IMR-90 (cell line): ENCODE data around the gene NHLRC1. TPM values are rescaled to one million over a fixed set of nuclear protein-coding genes. Genes with fewer than 3 reads are reported as not detected.

Experiments used
- ATAC-seq: fragments of 200-7000 bp; cut with Tn5 transposase; 2 replicates; pipeline ENCODE4 v1.9.1; 2020; ENCODE audit warnings: low read depth, mild to moderate bottlenecking, moderate library complexity
- BruUV-seq: library from RNA; stranded (reverse); fragments of 400-500 nt; replicated peaks from 2 replicates; lab custom pipeline; 2021; lab: Mats Ljungman, UMichigan
- CTCF ChIA-PET: fragments of 300-600 bp; formaldehyde crosslinking; extraction: SDS; loops from one replicate; lab custom pipeline; 2021; ENCODE audit warnings: antibody characterized with exemption; lab: Yijun Ruan, JAX
- POLR2A ChIA-PET: fragments of 300-600 bp; sonication (Branson Sonifier 250); formaldehyde crosslinking; loops from one replicate; lab custom pipeline; 2022; ENCODE audit warnings: antibody characterized with exemption; ENCODE audit not compliant: unreplicated experiment; lab: Charles Lee
- DNase-seq: peaks from one replicate; pipeline ENCODE4 v3.0.0; 2013
- H2AFZ ChIP-seq: replicated peaks from 2 replicates; pipeline ENCODE3; 2013; ENCODE audit warnings: low read length, mild to moderate bottlenecking; ENCODE audit not compliant: poor library complexity
- H2AK5ac ChIP-seq: 2 replicates; pipeline ENCODE4 v1.6.1; 2013; ENCODE audit warnings: low read depth, low read length, inconsistent platforms
- H2AK9ac ChIP-seq: replicated peaks from 2 replicates; pipeline ENCODE3; 2013; ENCODE audit warnings: mild to moderate bottlenecking, low read depth, low read length, moderate library complexity; ENCODE audit not compliant: poor library complexity
- H2BK120ac ChIP-seq: 2 replicates; pipeline ENCODE4 v1.6.1; 2013; ENCODE audit warnings: low read depth, low read length, inconsistent platforms
- H2BK15ac ChIP-seq: 3 replicates; pipeline ENCODE4 v1.6.1; 2013; ENCODE audit warnings: low read depth, low read length, inconsistent platforms
- H2BK20ac ChIP-seq: 2 replicates; pipeline ENCODE4 v1.6.1; 2013; ENCODE audit warnings: low read depth, mild to moderate bottlenecking, inconsistent platforms, low read length, moderate library complexity
- H2BK5ac ChIP-seq: 2 replicates; pipeline ENCODE4 v1.6.1; 2013; ENCODE audit warnings: mild to moderate bottlenecking, low read depth, low read length, inconsistent platforms; ENCODE audit not compliant: poor library complexity, severe bottlenecking
- H3K14ac ChIP-seq: replicated peaks from 2 replicates; pipeline ENCODE4 v1.6.1; 2013; ENCODE audit warnings: low read depth, low read length, inconsistent platforms
- H3K18ac ChIP-seq: 2 replicates; pipeline ENCODE4 v1.6.1; 2013; ENCODE audit warnings: low read depth, low read length, control low read depth
- H3K23ac ChIP-seq: 2 replicates; pipeline ENCODE4 v1.6.1; 2013; ENCODE audit warnings: low read depth, low read length, inconsistent platforms
- H3K27ac ChIP-seq: 2 replicates; pipeline ENCODE4 v1.5.1; 2013; ENCODE audit warnings: mild to moderate bottlenecking, control low read depth, low read length; ENCODE audit not compliant: insufficient read depth
- H3K27me3 ChIP-seq: 2 replicates; pipeline ENCODE4 v1.6.1; 2013; ENCODE audit warnings: low read length; ENCODE audit not compliant: control insufficient read depth, insufficient read depth
- H3K36me3 ChIP-seq: 2 replicates; pipeline ENCODE4 v1.6.1; 2013; ENCODE audit warnings: low read length, mixed read lengths; ENCODE audit not compliant: control insufficient read depth, insufficient read depth
- H3K4ac ChIP-seq: 2 replicates; pipeline ENCODE4 v1.6.1; 2013; ENCODE audit warnings: low read depth, low read length, inconsistent platforms
- H3K4me1 ChIP-seq: 2 replicates; pipeline ENCODE4 v1.6.1; 2013; ENCODE audit warnings: low read length, mixed read lengths; ENCODE audit not compliant: control insufficient read depth, insufficient read depth
- H3K4me2 ChIP-seq: 2 replicates; pipeline ENCODE4 v1.6.1; 2013; ENCODE audit warnings: low read depth, mild to moderate bottlenecking, control low read depth, low read length, moderate library complexity
- H3K4me3 ChIP-seq: 2 replicates; pipeline ENCODE4 v1.5.1; 2013; ENCODE audit warnings: low read depth, mild to moderate bottlenecking, control low read depth, low read length, moderate library complexity; ENCODE audit not compliant: insufficient read depth
- H3K56ac ChIP-seq: 2 replicates; pipeline ENCODE4 v1.6.1; 2013; ENCODE audit warnings: low read length, inconsistent platforms; ENCODE audit not compliant: insufficient read depth; ENCODE audit errors: extremely low read depth
- H3K79me1 ChIP-seq, 2 experiments: 2 replicates each; pipeline ENCODE4 v1.6.1; 2013; ENCODE audit warnings: low read length in 2 of 2, inconsistent platforms in 1 of 2, low read depth in 1 of 2
- H3K9ac ChIP-seq: 2 replicates; pipeline ENCODE4 v1.6.1; 2013; ENCODE audit warnings: low read depth, low read length, control low read depth
- H3K9me1 ChIP-seq: 2 replicates; pipeline ENCODE4 v1.6.1; 2013; ENCODE audit warnings: low read length, inconsistent platforms; ENCODE audit not compliant: insufficient read depth
- H3K9me3 ChIP-seq: 2 replicates; pipeline ENCODE4 v1.6.1; 2013; ENCODE audit warnings: low read length; ENCODE audit not compliant: control insufficient read depth, insufficient read depth
- H4K20me1 ChIP-seq: 2 replicates; pipeline ENCODE4 v1.6.1; 2013; ENCODE audit warnings: low read length, inconsistent platforms; ENCODE audit not compliant: insufficient read depth
- H4K5ac ChIP-seq: 2 replicates; pipeline ENCODE4 v1.6.1; 2013; ENCODE audit warnings: mild to moderate bottlenecking, low read depth, low read length, control low read depth
- H4K8ac ChIP-seq, 2 experiments: 2 replicates each; pipeline ENCODE4 v1.6.1; 2013; ENCODE audit warnings: low read depth in 2 of 2, low read length in 2 of 2, control low read depth in 1 of 2, inconsistent platforms in 1 of 2
- H4K91ac ChIP-seq: 2 replicates; pipeline ENCODE4 v1.6.1; 2013; ENCODE audit warnings: low read depth, low read length, inconsistent platforms; ENCODE audit not compliant: insufficient read depth
- BHLHE40 ChIP-seq: fragments of 150-350 bp; IDR thresholded peaks from 2 replicates; pipeline ENCODE4 v1.6.1; 2016; ENCODE audit warnings: mild to moderate bottlenecking, low read depth, low read length
- CEBPB ChIP-seq: IDR thresholded peaks from 2 replicates; pipeline ENCODE4 v1.6.1; 2012; ENCODE audit warnings: low read depth, low read length, improper control_type of control experiment
- CHD1 ChIP-seq: IDR thresholded peaks from 2 replicates; pipeline ENCODE4 v1.6.1; 2012; ENCODE audit warnings: low read depth, low read length, improper control_type of control experiment
- CTCF ChIP-seq: conservative IDR thresholded peaks from 2 replicates; pipeline ENCODE4 v1.5.1; 2012; ENCODE audit warnings: mild to moderate bottlenecking, low read depth, low read length, improper control_type of control experiment
- ELK1 ChIP-seq: fragments of 150-350 bp; IDR thresholded peaks from 2 replicates; pipeline ENCODE4 v1.6.1; 2016; ENCODE audit warnings: low read depth, mild to moderate bottlenecking, low read length, moderate library complexity, borderline replicate concordance
- FOS ChIP-seq: fragments of 150-350 bp; IDR thresholded peaks from 2 replicates; pipeline ENCODE4 v1.6.1; 2016; ENCODE audit warnings: low read depth, low read length
- MAFK ChIP-seq: IDR thresholded peaks from 2 replicates; pipeline ENCODE4 v1.6.1; 2012; ENCODE audit warnings: low read depth, low read length, improper control_type of control experiment
- MAZ ChIP-seq: IDR thresholded peaks from 2 replicates; pipeline ENCODE4 v1.6.1; 2012; ENCODE audit warnings: low read depth, mild to moderate bottlenecking, low read length, improper control_type of control experiment, moderate library complexity, borderline replicate concordance
- MXI1 ChIP-seq: IDR thresholded peaks from 2 replicates; pipeline ENCODE4 v1.6.1; 2012; ENCODE audit warnings: low read depth, mild to moderate bottlenecking, low read length, moderate library complexity, borderline replicate concordance
- NFE2L2 ChIP-seq: fragments of 150-350 bp; IDR thresholded peaks from 2 replicates; pipeline ENCODE4 v1.6.1; 2016; ENCODE audit warnings: low read depth, mild to moderate bottlenecking, low read length
- POLR2A ChIP-seq: IDR thresholded peaks from 2 replicates; pipeline ENCODE4 v1.6.1; 2012; ENCODE audit warnings: mild to moderate bottlenecking, low read depth, low read length
- RAD21 ChIP-seq: IDR thresholded peaks from 2 replicates; pipeline ENCODE4 v1.6.1; 2012; ENCODE audit warnings: low read length, improper control_type of control experiment
- RCOR1 ChIP-seq: IDR thresholded peaks from 2 replicates; pipeline ENCODE4 v1.6.1; 2012; ENCODE audit warnings: mild to moderate bottlenecking, low read length, improper control_type of control experiment; ENCODE audit not compliant: insufficient replicate concordance
- RFX5 ChIP-seq: IDR thresholded peaks from 2 replicates; pipeline ENCODE4 v1.8.0; 2012; ENCODE audit warnings: low read depth, mild to moderate bottlenecking, low read length, moderate library complexity
- SMC3 ChIP-seq: fragments of 150-350 bp; IDR thresholded peaks from 2 replicates; pipeline ENCODE4 v1.6.1; 2016; ENCODE audit warnings: low read depth, mild to moderate bottlenecking, antibody characterized with exemption, low read length, moderate library complexity
- USF2 ChIP-seq: fragments of 150-350 bp; IDR thresholded peaks from 2 replicates; pipeline ENCODE4 v1.6.1; 2017; ENCODE audit warnings: mild to moderate bottlenecking, antibody characterized with exemption, low read length, low read depth
- WGBS, 2 experiments: methylation state at CpG; one replicate each; pipeline versions ENCODE4 v1.1.5 to v1.1.7; 2013; ENCODE audit warnings: missing lambda C conversion rate in 2 of 2; ENCODE audit not compliant: insufficient read length in 1 of 2; ENCODE audit errors: extremely low coverage in 2 of 2; 5-methylcytosine and 5-hydroxymethylcytosine counted together
- dilution Hi-C: fragments of 300-500 bp; cut with HindIII; formaldehyde crosslinking; loops from one replicate; pipeline ENCODE4 v1.14.3; 2018; ENCODE audit warnings: low sequenced_read_pairs; ENCODE audit not compliant: unreplicated experiment
- in situ Hi-C: fragments of 300-500 bp; cut with MboI; formaldehyde crosslinking; loops from 3 replicates; pipeline ENCODE4 v1.14.3; 2019; ENCODE audit warnings: low sequenced_read_pairs, inconsistent platforms, mixed read lengths
- intact Hi-C: fragments of 100-400 bp; cut with micrococcal nuclease; formaldehyde crosslinking; loops from 2 replicates; pipeline ENCODE4 v1.10.0; 2022
- polyA plus RNA-seq, 3 experiments: library from polyadenylated mRNA; depleted of rRNA; stranded (reverse); fragments of >200 nt; gene quantifications; 2 replicates each; pipeline ENCODE4 v1.2.3, GENCODE V29; 2012; ENCODE audit warnings: low replicate concordance in 1 of 3
- total RNA-seq: library from RNA; depleted of rRNA; stranded (reverse); fragments of >200 nt; gene quantifications from 2 replicates; pipeline ENCODE4 v1.2.3, GENCODE V29; 2012

Gene NHLRC1
- total and polyA plus RNA-seq, 2 of the 4 experiments (the other 2 are of a cell fraction), result 1.1 TPM

GRCh38 chr6:18096423-18096822, 26.1 kb downstream of the NHLRC1 start:
- no peak overlapping the region for H3K23ac ChIP-seq
- H3K18ac ChIP-seq, result no peak overlapping the region
- BruUV-seq, result no TSS peak
- no peaks in the 10 kb centered on the region for H3K79me1 ChIP-seq
- no CpG with 5 or more reads among the region's 3 CpGs for WGBS, 2 experiments
- in situ Hi-C loops (no loop called here), dilution Hi-C loops (no loop called here), intact Hi-C loops (no loop called here)
- H3K27me3 ChIP-seq, result no peaks in the 10 kb centered on the region
- ChIA-PET POLR2A (no interaction called here), CTCF (no interaction called here)
- H3K9me3 ChIP-seq, result no peaks in the 10 kb centered on the region
- H3K4me2 ChIP-seq, result no peak overlapping the region
- no peak overlapping the region for H2BK15ac ChIP-seq
- DNase-seq, result no peak
- H3K27ac ChIP-seq, result no peak overlapping the region
- no peak overlapping the region for H3K14ac ChIP-seq
- no peaks in the 10 kb centered on the region for H3K4me1 ChIP-seq
- no peak overlapping the region for H2BK120ac ChIP-seq
- H3K9me1 ChIP-seq, result no peaks in the 10 kb centered on the region
- H4K20me1 ChIP-seq, result no peaks in the 10 kb centered on the region
- no peak for TF ChIP-seq CTCF
- no peak for TF ChIP-seq FOS
- no peak for TF ChIP-seq CEBPB
- TF ChIP-seq NFE2L2, result no peak
- no peak for TF ChIP-seq SMC3
- no peak for TF ChIP-seq MAZ
- TF ChIP-seq BHLHE40, result no peak
- no peak for TF ChIP-seq RFX5
- TF ChIP-seq POLR2A, result no peak
- no peak for TF ChIP-seq RAD21
- TF ChIP-seq CHD1, result no peak
- TF ChIP-seq MAFK, result no peak
- TF ChIP-seq RCOR1, result no peak
- no peak for TF ChIP-seq MXI1
- TF ChIP-seq USF2, result no peak
- TF ChIP-seq ELK1, result no peak
- H3K36me3 ChIP-seq, result no peaks in the 10 kb centered on the region
- no peak overlapping the region for H2AK5ac ChIP-seq
- H3K9ac ChIP-seq, result no peak overlapping the region
- H2BK5ac ChIP-seq, result no peak overlapping the region
- no peak overlapping the region for H4K8ac ChIP-seq
- no peak overlapping the region for H2AFZ ChIP-seq
- H4K5ac ChIP-seq, result no peak overlapping the region
- no peak overlapping the region for H3K4me3 ChIP-seq
- no peak overlapping the region for H2BK20ac ChIP-seq
- no peak overlapping the region for H4K91ac ChIP-seq
- no peak overlapping the region for H3K4ac ChIP-seq
- H2AK9ac ChIP-seq, result no peak overlapping the region
- no peak for ATAC-seq
- H3K56ac ChIP-seq, result no peak overlapping the region
